Activated T-helper 17 cell treated with anti-CD3 and anti-CD28 coated beads, Interleukin-2, amount 50 U/mL, for 72 hours (primary cell): ENCODE measurements around the gene CACNG1. TPM values are rescaled to one million over a fixed set of nuclear protein-coding genes. Genes with fewer than 3 reads are reported as not detected.
"Not testable (repeated sequence)": the region's sequence is repeated elsewhere in the genome, so short reads cannot be mapped to it uniquely, and the experiment has no call there.

ENCODE experiments used
- ATAC-seq: fragments of 150-1000 bp; cut with Tn5 transposase; replicated peaks from 2 replicates; pipeline ENCODE4 v1.10.0; 2021; ENCODE audit warnings: mild to moderate bottlenecking, moderate library complexity
- H3K27ac Mint-ChIP-seq: one replicate; pipeline ENCODE4 v1.8.0; 2022; ENCODE audit warnings: mixed read lengths
- H3K27me3 Mint-ChIP-seq: one replicate; pipeline ENCODE4 v1.8.0; 2022; ENCODE audit warnings: mixed read lengths
- H3K36me3 Mint-ChIP-seq: one replicate; pipeline ENCODE4 v1.8.0; 2022; ENCODE audit warnings: low read depth, mild to moderate bottlenecking, mixed read lengths
- H3K4me1 Mint-ChIP-seq: one replicate; pipeline ENCODE4 v1.8.0; 2022; ENCODE audit warnings: mixed read lengths
- H3K4me3 Mint-ChIP-seq: one replicate; pipeline ENCODE4 v1.8.0; 2022; ENCODE audit warnings: mild to moderate bottlenecking, mixed read lengths
- H3K9me3 Mint-ChIP-seq: one replicate; pipeline ENCODE4 v1.8.0; 2022; ENCODE audit warnings: mixed read lengths
- total RNA-seq, 2 donors: library from RNA; stranded (reverse); gene quantifications; one replicate each; pipeline ENCODE4 v1.2.3, GENCODE V29; 2022

Gene CACNG1
- total RNA-seq, 2 donors from 2014 or later = not detected

GRCh38 chr17:67038861-67039365, 5.4 kb upstream of the CACNG1 start:
- Mint-ChIP-seq H3K36me3 (no peaks in the 10 kb centered on the region), H3K27me3 (peaks cover 13% of the 10 kb centered on the region), H3K27ac (no peak overlapping the region), H3K4me3 (no peak overlapping the region), H3K9me3 (no peaks in the 10 kb centered on the region), H3K4me1 (peaks cover 6% of the 10 kb centered on the region)
- no peak for ATAC-seq

- Mint-ChIP-seq H3K27me3 (peaks cover 9% of the 10 kb centered on the region), H3K36me3 (no peaks in the 10 kb centered on the region), H3K4me3 (no peak overlapping the region), H3K4me1 (peaks cover 2% of the 10 kb centered on the region), H3K9me3 (no peaks in the 10 kb centered on the region), H3K27ac (no peak overlapping the region)
- no peak for ATAC-seq
Observed at GRCh38 chr17:67040652-67041051, 3.7 kb upstream of the CACNG1 start.

DNA sequence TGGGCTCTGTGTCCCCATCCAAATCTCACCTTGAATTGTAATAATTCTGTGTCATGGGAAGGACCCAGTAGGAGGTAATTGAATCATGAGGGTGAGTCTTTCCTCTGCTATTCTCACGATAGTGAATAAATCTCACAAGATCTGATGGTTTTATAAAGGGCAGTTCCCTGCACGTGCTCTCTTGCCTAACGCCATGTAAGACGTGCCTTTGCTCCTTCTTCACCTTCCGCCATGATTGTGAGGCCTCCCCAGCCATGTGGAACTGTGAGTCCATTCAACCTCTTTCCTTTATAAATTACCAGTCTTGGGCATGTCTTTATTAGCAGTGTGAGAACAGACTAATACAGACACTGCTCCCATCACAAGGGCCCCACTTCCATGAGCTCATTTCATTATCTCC, 3.2 kb upstream of the CACNG1 start:
- H3K36me3 Mint-ChIP-seq, H3K27ac Mint-ChIP-seq, H3K27me3 Mint-ChIP-seq, H3K4me3 Mint-ChIP-seq, H3K4me1 Mint-ChIP-seq, H3K9me3 Mint-ChIP-seq, ATAC-seq: not testable (repeated sequence)

DNA sequence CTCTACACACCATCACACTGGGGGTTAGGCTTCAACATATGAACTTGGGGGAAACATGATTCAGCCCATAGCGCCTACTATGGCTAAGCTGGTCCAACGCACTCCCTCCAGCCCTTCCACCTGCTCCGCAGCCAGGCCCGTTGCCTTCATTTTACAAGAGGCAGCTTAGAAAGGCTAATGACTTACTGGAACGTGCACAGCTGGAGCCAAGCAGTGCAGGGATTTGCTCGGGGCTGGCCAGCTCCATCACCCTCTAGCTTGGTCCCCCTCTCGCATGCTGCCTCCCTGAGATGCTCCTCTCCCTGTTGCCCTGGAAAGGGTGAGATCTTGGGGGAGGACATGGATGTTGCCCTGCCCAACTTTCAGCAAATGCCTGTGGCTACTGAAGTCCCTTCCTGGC, 2.8 kb upstream of the CACNG1 start:
- H3K4me1 Mint-ChIP-seq = no peaks in the 10 kb centered on the region
- no peaks in the 10 kb centered on the region for H3K9me3 Mint-ChIP-seq
- H3K27ac Mint-ChIP-seq = no peak overlapping the region
- no peaks in the 10 kb centered on the region for H3K36me3 Mint-ChIP-seq
- H3K4me3 Mint-ChIP-seq = no peak overlapping the region
- H3K27me3 Mint-ChIP-seq = peaks cover 8% of the 10 kb centered on the region
- ATAC-seq = no peak

DNA sequence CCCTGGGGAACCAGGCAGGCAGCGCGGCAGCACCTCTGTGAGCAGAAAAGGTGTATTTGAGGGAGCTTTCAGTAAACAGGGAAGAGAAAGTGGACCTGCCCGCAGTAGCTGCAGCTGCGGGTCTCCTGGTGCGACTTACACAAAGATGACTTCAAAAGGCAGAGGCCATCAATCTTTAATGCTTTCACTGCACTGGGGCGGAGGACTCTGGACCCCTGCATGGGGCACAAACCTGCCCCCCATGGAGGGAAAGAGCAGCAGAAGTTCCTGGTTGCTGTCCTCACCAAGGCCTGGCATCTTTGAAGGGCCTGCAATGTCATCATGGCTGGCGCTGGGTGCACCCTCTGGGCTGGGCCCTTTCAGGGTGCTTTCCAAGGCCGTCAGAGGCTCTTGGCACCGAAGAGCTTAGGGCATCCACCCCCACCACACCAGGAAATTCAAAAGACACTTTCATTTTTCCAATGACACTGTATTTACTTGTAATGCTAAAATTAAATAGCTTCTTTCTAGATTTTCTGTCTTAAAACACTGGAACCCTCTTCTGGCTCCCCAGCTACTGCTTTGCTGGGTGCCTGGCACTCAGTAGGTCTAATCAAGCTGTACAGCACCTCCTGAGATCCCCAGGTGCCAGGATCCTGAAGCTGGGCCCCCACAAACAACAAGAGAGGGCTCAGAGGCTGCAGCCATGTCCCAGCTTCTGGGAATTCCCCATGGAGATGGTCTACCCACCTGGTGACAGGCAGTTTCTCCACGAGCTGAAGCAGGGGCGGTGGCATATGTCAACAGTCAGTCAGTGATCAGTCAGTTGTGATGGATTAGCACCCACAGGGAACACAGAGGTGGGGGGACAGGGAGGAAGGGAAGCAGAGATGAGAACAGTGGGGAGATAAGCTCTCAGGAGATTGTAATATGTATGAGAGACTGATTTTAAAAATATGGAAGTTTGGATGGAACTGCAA, 2.1 kb upstream of the CACNG1 start:
- Mint-ChIP-seq H3K9me3 (no peaks in the 10 kb centered on the region), H3K27me3 (peaks cover 6% of the 10 kb centered on the region), H3K4me3 (no peak overlapping the region), H3K27ac (no peak overlapping the region), H3K36me3 (no peaks in the 10 kb centered on the region), H3K4me1 (no peaks in the 10 kb centered on the region)
- ATAC-seq = no peak

DNA sequence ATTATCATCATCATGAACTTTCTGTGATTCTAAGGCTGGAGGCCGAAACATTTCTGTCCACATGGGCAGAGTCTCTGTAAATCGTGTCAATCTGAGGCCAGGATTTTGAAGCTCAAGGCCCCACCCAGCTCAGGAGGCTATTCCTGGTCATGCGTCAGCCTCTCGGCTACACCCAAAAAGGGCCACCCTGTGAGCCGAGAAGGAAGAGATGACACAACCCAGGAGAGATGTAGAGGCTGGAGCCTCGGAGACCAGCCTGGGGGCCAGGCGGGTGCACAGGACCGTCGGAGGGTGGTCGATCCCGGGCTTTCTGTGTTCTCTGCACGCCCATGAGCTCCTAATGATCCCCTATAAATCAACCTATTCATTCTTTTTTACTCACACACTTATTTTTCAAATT, 1.1 kb upstream of the CACNG1 start:
- Mint-ChIP-seq H3K36me3 (no peaks in the 10 kb centered on the region), H3K27ac (no peak overlapping the region), H3K4me1 (no peaks in the 10 kb centered on the region), H3K9me3 (peaks cover 7% of the 10 kb centered on the region), H3K4me3 (no peak overlapping the region), H3K27me3 (peaks cover 3% of the 10 kb centered on the region)
- ATAC-seq = no peak

DNA sequence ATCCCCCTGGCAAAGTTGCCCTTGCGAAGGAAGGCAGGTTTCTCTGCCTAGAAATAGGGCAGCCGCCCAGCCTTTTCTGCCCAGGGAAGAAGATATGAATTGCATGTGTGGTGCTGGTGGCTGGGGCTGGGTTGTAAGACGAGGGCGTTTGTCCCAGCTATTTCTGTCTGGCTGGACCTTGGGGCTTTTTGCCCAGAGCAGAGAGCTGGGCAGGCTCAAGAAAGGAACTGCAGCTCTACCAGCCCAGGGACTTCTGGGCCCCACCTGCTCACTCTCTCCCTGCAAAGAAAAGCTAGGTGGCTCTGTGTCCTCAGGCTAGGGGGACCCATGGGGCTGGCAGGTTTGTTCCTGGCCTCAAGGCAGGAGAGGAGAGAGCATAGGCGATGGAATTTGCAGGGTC, 586 bp downstream of the CACNG1 start:
- Mint-ChIP-seq H3K36me3 (no peaks in the 10 kb centered on the region), H3K9me3 (peaks cover 16% of the 10 kb centered on the region), H3K27me3 (peaks cover 3% of the 10 kb centered on the region), H3K4me1 (no peaks in the 10 kb centered on the region), H3K27ac (no peak overlapping the region), H3K4me3 (no peak overlapping the region)
- no peak for ATAC-seq

DNA sequence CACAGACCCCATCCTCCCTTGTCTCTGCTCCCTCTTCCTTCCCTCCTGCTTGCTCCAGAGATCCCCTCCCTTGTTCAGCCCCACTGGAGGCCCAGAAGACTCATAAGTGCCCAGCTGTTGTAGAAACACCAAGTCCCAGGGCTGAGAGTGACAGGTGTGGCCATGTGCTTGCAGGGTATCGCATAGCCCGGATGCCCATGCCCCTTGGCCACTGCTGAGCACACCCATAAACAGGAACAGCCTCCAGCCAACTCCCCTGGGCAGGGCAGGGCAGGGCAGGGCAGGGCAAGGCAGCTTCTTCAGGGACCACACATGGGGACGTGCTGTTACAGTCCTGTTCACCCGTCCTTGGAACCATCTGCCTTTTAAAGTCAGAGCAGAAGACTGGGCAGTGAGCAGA, 2.0 kb downstream of the CACNG1 start:
- Mint-ChIP-seq H3K27ac (no peak overlapping the region), H3K27me3 (peaks cover 3% of the 10 kb centered on the region), H3K4me1 (no peaks in the 10 kb centered on the region), H3K36me3 (no peaks in the 10 kb centered on the region), H3K4me3 (no peak overlapping the region), H3K9me3 (peaks cover 16% of the 10 kb centered on the region)
- ATAC-seq = no peak

DNA sequence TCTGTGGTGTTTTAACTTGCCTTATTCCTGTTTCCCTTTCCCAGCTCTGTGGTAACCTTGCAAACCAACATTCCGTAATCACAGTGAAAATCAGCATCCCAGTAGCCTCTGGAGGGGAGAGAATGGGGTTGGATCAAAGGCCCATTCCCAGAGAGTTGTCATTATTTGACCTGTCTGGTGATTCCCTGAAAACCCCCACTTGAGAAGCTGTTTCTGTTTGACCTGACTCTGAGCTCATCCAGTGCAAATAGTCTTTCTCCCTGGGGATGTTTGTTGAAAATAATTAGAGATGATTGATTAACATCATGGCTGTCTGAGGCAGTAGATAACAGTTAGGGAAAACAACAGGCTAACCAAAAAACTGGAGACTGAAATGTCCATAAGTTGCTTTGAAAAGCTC, 3.0 kb downstream of the CACNG1 start:
- no peak for ATAC-seq
- H3K27me3 Mint-ChIP-seq = peaks cover 3% of the 10 kb centered on the region
- H3K36me3 Mint-ChIP-seq = no peaks in the 10 kb centered on the region
- H3K4me3 Mint-ChIP-seq = no peak overlapping the region
- no peaks in the 10 kb centered on the region for H3K4me1 Mint-ChIP-seq
- H3K27ac Mint-ChIP-seq = no peak overlapping the region
- H3K9me3 Mint-ChIP-seq = peaks cover 16% of the 10 kb centered on the region

DNA sequence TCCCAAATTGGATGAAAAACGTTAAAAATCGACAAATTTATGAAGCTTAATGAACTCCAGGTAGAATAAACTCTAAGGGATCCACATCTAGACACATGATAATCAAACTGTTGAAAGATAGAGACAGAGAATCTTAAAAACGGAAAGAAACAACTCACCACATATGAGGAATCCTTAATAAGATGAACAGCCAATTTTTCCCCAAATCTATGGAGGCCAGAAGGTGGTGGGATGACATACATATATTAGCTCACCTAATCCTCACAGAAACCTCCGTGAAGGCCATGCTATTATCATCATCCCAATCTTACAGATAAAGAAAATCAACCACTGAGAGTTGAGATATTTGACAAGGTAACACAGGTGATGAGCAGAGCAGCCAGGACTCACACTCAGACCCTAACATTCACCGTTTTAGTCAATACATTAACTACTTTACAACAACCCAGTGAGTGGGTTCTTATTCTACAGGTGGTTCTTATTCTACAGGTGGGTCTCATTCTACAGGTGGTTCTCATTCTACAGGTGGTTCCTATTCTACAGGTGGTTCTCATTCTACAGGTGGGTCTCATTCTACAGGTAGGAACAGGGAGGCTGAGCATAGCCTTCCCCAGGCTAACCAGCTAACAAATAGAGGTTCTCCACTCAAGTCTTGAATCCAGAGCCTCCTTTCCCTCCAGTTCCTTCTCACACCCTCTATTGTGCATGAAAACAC, 4.8 kb downstream of the CACNG1 start:
- Mint-ChIP-seq H3K27me3 (peaks cover 3% of the 10 kb centered on the region), H3K4me3 (no peak overlapping the region), H3K36me3 (no peaks in the 10 kb centered on the region), H3K27ac (no peak overlapping the region), H3K4me1 (no peaks in the 10 kb centered on the region), H3K9me3 (peaks cover 16% of the 10 kb centered on the region)
- no peak for ATAC-seq

DNA sequence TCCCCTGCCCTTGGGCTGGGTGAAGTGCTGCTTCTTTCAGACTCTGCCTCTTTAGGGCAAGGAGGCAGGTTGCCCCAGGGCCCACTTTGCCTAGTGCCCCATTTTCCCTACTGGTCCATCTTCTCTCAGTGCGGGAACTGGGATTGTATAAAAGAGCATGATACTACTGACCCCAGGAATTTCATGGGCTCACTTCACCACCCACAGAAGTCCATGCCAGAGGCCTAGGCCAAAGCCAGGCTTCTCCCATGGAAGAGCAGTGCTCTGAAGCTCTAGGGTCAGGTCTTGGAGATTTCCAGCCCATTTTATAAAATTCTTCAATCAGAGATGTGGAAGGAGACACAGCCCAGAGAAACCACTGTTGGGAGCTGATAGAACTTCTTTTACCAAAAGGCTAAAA, 5.7 kb downstream of the CACNG1 start:
- no peak overlapping the region for H3K4me3 Mint-ChIP-seq
- peaks cover 3% of the 10 kb centered on the region for H3K27me3 Mint-ChIP-seq
- no peak overlapping the region for H3K27ac Mint-ChIP-seq
- peaks cover 16% of the 10 kb centered on the region for H3K9me3 Mint-ChIP-seq
- no peaks in the 10 kb centered on the region for H3K4me1 Mint-ChIP-seq
- ATAC-seq = no peak
- no peaks in the 10 kb centered on the region for H3K36me3 Mint-ChIP-seq

DNA sequence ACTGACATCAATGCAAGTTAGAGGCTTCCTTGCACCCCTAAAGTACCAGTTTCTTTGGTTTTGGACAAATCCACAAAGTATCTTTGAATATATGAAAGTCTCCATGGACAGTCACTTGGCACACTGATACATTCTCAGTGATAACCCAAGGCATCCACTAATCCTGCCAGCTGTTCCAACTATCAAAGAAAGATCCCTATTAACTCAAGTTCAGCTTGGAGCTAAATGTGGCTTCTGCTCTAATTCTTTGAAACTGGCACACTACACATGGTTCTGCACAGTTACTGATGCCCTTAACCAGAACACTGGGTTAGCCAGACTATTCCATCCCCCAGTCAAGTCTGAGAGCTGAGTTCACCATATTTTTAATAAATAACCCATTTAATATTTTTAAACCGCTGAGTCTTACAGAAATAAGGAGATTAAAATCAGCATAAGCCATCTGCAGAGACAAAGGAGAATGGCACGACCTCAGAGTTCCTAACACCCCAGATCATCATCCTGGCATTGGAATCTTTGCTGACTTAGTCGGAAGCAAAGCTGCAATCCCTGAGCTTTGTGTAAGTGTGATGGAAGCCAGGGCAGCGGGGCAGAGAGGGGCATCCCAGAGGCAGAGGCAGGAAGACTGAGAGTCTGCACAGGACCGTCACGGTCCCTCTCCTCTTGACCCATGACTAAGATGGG, 6.3 kb downstream of the CACNG1 start:
- no peak for ATAC-seq
- Mint-ChIP-seq H3K4me3 (no peak overlapping the region), H3K27ac (no peak overlapping the region), H3K9me3 (peaks cover 16% of the 10 kb centered on the region), H3K27me3 (peaks cover 3% of the 10 kb centered on the region), H3K36me3 (no peaks in the 10 kb centered on the region), H3K4me1 (no peaks in the 10 kb centered on the region)

DNA sequence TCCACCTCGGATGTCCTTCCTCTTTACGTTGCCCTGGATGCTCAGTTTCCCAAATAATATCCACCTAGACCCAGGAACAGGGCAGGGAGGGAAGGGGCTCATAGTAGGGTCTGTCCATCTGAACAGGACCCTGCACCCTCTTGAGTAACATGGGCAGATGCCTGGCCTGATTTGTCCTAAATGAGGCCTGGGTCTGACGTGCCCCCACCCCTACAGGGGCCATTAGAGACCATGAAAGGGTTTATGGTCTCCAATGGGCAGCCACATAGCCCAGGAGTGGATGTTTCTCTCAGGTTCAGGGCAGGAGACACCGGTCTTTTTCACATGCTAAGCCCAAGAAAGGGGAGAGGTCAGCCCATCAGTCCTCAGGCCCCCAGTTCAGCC, 6.8 kb downstream of the CACNG1 start:
- H3K36me3 Mint-ChIP-seq = no peaks in the 10 kb centered on the region
- H3K27me3 Mint-ChIP-seq = peaks cover 2% of the 10 kb centered on the region
- H3K4me3 Mint-ChIP-seq = no peak overlapping the region
- ATAC-seq = no peak
- H3K27ac Mint-ChIP-seq = no peak overlapping the region
- no peaks in the 10 kb centered on the region for H3K4me1 Mint-ChIP-seq
- H3K9me3 Mint-ChIP-seq = peaks cover 16% of the 10 kb centered on the region

GRCh38 chr17:67051837-67052236, 7.5 kb downstream of the CACNG1 start:
- no peak for ATAC-seq
- Mint-ChIP-seq H3K27ac (no peak overlapping the region), H3K27me3 (no peaks in the 10 kb centered on the region)

More at GRCh38 chr17:67051837-67052236, 7.5 kb downstream of the CACNG1 start:
- Mint-ChIP-seq H3K4me3 (no peak overlapping the region), H3K36me3 (no peaks in the 10 kb centered on the region), H3K4me1 (no peaks in the 10 kb centered on the region), H3K9me3 (peaks cover 16% of the 10 kb centered on the region)
